GM12875 (cell line): ENCODE results near the gene HDAC4.

ENCODE experiments used
- H3K4me3 ChIP-seq: one replicate; pipeline ENCODE4 v1.5.1; 2011; ENCODE audit warnings: low read depth, low read length, control low read depth
- TF ChIP-seq, protein P1 (sequence below): IDR thresholded peaks from 2 replicates; pipeline ENCODE4 v1.5.1; 2011; ENCODE audit warnings: low read depth, mild to moderate bottlenecking, control low read depth, inconsistent platforms, low read length, moderate library complexity, borderline replicate concordance; ENCODE audit not compliant: insufficient read depth

The HDAC4 gene

DNA sequence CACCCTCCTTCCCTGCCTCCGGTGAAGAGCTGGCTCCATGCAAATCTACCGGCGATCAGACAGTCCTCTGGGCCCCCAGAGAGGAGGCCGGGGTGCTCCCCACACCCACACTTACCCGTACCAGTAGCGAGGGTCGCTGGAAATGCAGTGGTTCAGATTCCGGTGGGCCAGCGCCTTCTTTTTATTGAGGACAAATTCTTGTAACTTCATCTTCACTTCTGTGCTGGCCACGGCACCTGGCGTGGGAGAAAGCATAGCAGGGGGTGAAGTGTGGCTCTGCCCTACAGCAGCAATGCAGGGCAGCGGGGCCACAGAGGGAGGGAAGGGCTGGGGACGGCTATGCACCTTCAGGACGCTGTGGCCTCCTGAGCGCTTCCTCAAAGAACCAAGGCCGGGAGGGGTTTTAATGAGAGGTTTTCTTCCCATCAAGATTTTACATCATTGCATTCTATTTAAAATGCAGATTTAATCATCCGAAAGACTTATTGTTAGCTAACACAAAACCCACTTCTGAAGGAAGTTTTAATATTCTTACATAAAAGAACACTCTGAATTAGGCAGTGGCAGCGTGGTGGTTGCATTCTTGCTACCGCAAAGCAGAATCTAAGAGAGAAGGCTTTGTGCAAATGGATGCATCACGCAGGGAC, 237.0 kb downstream of the HDAC4 start:
- no peak overlapping the region for H3K4me3 ChIP-seq

DNA sequence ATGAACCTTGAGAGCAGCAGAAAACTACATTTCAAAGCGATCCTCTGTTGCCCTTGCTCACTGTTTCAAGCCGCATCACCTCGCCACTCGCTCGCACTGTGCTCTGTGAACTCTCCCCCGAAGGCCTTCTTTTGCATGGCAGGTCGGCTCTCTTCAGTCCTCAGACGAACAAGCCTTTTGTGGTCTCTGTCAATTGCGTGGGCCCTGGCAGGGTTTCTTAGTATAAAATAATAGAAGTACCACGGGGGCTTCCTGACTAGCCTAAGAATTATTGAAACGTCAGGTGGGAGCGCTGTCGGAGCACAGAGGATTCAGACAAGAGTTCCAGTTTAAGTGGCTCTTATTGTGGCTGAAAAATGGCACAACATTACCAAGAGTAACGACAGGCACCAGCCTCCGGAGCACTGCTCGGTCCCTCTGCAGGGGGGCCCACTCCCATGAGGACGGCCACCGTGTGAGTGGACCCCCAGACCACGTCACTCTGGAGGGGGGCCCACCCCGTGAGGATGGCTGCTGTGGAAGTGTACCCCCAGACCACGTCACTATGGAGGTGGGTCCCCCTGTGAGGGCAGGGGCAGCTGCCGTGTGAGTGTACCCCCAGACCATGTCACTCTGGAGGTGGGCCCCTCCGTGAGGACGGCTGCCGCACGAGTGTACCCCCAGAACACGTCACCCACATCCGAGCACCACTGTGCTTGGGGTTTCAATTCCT, 237.7 kb downstream of the HDAC4 start:
- TF ChIP-seq, protein P1, sequence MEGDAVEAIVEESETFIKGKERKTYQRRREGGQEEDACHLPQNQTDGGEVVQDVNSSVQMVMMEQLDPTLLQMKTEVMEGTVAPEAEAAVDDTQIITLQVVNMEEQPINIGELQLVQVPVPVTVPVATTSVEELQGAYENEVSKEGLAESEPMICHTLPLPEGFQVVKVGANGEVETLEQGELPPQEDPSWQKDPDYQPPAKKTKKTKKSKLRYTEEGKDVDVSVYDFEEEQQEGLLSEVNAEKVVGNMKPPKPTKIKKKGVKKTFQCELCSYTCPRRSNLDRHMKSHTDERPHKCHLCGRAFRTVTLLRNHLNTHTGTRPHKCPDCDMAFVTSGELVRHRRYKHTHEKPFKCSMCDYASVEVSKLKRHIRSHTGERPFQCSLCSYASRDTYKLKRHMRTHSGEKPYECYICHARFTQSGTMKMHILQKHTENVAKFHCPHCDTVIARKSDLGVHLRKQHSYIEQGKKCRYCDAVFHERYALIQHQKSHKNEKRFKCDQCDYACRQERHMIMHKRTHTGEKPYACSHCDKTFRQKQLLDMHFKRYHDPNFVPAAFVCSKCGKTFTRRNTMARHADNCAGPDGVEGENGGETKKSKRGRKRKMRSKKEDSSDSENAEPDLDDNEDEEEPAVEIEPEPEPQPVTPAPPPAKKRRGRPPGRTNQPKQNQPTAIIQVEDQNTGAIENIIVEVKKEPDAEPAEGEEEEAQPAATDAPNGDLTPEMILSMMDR = no peak

More for the DNA sequence above, 237.0 kb downstream of the HDAC4 start:
- TF ChIP-seq, protein P1 = no peak

DNA sequence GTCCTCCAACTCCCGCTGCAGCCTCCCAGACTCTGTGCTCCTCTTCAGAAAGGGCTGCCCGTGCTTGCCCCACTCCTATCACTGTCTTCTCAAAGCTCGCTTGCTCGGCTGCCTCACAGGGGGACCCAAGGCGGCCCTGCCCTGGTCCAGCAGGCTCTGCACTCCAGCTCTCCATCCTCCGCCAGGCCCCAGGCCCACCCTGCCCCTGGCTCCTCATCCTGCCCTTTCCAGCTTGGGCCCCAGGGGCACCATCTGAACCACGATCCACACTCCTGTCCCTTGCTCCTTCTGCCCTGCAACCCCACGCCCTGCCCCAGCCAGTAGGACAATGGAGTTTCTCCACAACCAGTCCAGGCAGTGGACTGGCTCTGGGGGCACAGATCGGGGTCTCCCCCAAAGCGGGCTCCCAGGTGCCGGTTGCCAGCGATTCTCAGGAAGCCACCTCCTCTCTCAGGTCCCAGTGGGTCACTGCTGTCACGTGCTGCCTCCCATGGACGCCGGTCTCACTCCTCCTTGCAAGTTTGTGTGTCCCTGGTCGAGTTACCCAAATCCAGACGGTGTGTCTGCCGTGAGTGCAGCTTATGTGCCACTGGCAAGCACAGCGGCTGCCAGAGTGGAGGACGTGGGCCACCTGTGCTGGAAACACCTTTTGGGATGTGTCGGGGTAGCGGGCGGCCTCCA, 238.5 kb downstream of the HDAC4 start:
- no peak overlapping the region for H3K4me3 ChIP-seq
- TF ChIP-seq, protein P1 = no peak

More for the DNA sequence above, 237.7 kb downstream of the HDAC4 start:
- no peak overlapping the region for H3K4me3 ChIP-seq

DNA sequence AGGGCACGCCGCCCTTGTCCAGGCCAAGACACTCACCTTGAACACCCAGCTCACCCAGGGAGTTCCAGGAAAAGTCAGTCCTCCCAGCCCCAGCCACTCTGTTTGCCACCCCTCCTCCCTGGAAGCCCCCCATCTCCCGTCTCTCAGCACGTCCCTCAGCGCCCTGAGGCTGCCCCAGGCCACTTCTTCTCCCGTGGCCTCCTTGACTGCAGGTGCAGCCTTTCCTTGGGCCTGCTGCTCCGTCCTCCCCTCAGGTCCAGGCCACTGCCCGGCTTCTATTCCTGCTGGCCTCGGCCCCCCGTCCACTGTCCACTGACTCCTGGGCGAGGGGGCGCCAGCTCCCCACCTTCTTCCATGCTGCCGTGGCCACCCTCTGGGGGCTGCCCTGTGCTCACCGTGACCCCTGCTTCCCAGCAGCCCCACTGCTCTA, 239.1 kb downstream of the HDAC4 start:
- H3K4me3 ChIP-seq = no peak overlapping the region
- TF ChIP-seq, protein P1 = no peak

DNA sequence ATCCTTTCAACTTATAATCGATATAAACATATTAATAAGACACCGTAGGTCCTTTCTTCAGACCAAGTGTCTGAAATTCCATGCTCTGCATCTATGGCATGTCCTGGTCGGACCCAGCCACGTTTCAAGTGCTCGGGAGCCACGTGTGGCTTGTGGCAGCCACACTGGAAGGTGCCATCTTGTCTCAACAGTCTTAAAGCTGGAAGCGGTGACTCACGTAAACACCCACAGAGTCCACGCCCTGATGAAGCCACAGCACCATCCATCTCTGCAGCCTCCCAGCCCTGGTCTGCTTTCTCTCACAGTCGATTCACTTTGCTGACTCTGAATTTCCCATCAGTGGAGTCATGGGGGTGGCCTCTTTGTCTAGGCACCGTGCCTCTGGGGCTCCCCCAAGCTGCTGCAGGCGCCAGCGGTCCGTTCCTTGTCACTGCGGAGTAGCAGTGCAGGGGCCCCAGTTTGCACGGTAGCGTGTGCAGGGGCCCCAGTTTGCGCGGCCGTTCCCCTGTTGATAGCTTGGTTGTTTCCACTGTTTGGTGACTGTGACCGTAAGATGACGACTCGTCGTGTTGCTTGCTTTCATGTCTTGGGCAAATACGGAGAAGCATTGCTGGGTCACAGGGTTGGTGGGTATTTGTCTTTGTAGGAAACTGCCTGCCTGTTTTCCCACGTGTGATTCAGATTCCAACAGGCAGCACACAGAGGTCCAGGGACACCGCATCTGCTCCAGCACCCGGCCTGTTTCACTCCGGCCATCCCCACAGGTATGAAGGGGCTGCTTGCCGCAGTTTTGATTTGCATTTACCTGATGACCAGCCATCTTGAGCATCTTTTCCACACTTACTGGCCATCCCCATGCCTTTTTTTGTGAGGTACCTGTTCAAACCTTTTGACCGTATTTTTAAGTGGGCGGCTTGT, 240.3 kb downstream of the HDAC4 start:
- H3K4me3 ChIP-seq = no peak overlapping the region
- TF ChIP-seq, protein P1 = no peak

DNA sequence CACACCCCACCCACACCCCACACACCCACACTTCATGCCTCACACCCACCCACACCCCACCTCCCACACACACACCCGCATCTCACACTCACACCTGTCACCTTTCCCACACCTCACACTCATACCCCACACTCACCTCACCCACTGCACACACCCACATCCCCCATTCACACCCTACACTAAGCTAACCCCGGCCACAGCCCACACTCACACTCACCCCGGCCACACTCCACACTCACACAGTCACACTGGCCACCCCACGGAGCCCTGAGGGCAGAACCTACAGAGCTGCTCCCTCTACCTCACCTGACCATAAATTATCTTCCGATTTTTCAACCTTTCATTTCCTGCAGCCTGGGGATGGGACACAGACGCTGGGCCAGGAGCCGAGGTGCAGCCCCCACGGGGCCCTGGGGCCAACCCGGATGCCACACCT, 241.3 kb downstream of the HDAC4 start:
- TF ChIP-seq, protein P1 = no peak
- H3K4me3 ChIP-seq = no peak overlapping the region
